MG63 (cell line): ENCODE measurements around the gene MCEMP1. TPM values are rescaled to one million over a fixed set of nuclear protein-coding genes. Genes with fewer than 3 reads are reported as not detected.

ENCODE experiments used
- DNase-seq: peaks from one replicate; pipeline ENCODE4 v3.0.0-alpha.2; 2020
- H3K27me3 ChIP-seq: fragments of 250-450 bp; sonication (Bioruptor Pico); 2 replicates; pipeline ENCODE4 v1.5.1; 2020; ENCODE audit warnings: mild to moderate bottlenecking, moderate library complexity
- H3K36me3 ChIP-seq: fragments of 250-450 bp; sonication (Bioruptor Pico); 2 replicates; pipeline ENCODE4 v1.5.1; 2020; ENCODE audit warnings: mild to moderate bottlenecking, moderate library complexity
- H3K4me3 ChIP-seq: fragments of 250-450 bp; sonication (Bioruptor Pico); 2 replicates; pipeline ENCODE4 v1.5.1; 2020; ENCODE audit warnings: mild to moderate bottlenecking, moderate library complexity
- H3K9me3 ChIP-seq: fragments of 250-450 bp; sonication (Bioruptor Pico); 2 replicates; pipeline ENCODE4 v1.5.1; 2020; ENCODE audit warnings: mild to moderate bottlenecking, moderate library complexity
- total RNA-seq: library from RNA; depleted of rRNA; stranded (reverse); fragments of >200 nt; shearing (Covaris generic); gene quantifications from 2 replicates; pipeline ENCODE4 v1.2.3, GENCODE V29; 2014; ENCODE audit warnings: low replicate concordance; rRNA removed

Gene MCEMP1
- total RNA-seq, 1 experiment from 2014 or later: not detected

DNA sequence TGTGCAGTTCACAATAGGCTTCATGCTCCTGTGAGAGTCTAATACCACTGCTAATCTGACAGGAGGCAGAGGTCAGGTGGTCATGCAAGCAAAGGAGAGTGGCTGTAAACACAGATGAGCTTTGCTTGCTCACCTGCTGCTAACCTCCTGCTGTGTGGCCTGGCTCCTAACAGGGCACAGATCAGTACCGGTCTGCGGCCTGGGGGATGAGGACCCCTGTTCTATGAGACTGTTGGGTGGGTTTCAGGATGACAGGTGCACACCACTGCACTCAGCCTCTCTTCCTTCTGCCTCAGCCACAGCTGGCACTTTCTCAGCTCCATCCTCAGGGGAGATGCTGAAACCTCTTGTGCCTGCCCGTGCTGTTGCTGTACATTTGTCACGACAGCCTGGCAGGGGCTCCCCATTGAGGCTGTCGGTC is 45.4 kb downstream of the MCEMP1 start:
- H3K36me3 ChIP-seq: no peaks in the 10 kb centered on the region
- peaks cover 75% of the 10 kb centered on the region for H3K27me3 ChIP-seq
- H3K9me3 ChIP-seq: no peaks in the 10 kb centered on the region
- DNase-seq: no peak
- no peak overlapping the region for H3K4me3 ChIP-seq

DNA sequence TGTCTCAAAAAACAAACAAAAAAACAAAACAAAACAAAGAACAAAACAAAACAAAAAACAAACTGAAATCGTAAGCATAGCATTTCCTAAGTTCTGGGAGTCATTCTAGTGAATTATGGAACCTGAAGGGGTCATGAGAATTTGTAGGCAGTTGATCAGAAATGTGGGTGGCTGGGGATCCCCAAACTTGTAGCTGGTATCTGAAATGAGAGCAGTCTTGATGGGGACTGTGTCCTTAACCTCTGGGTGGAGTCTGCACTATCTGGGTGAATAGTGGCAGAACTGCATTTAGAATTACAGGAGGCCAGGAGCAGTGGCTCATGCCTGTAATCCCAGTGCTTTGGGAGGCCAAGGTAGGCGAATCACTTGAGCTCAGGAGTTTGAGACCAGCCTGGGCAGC is 48.9 kb downstream of the MCEMP1 start:
- peaks cover 94% of the 10 kb centered on the region for H3K27me3 ChIP-seq
- H3K4me3 ChIP-seq: no peak overlapping the region
- no peaks in the 10 kb centered on the region; the same call in 1 of the 2 replicates for H3K9me3 ChIP-seq
- no peaks in the 10 kb centered on the region for H3K36me3 ChIP-seq
- no peak for DNase-seq

- Histone ChIP-seq H3K27me3 (peaks cover 90% of the 10 kb centered on the region), H3K36me3 (no peaks in the 10 kb centered on the region), H3K9me3 (no peaks in the 10 kb centered on the region; the same call in 1 of the 2 replicates), H3K4me3 (no peak overlapping the region)
- DNase-seq: no peak
These were observed 52.3 kb downstream of the MCEMP1 start for GRCh38 chr19:7729211-7729610.

Other genes with a start within 250 kb of the MCEMP1 start
- gene PEX11G, start 188.1 kb upstream of the MCEMP1 start, total RNA-seq: not detected in 2 replicates
- 37.2 and 44.9 TPM in 2 replicates for gene ZNF358, start 161.0 kb upstream of the MCEMP1 start, total RNA-seq
- 6.4 and 10.3 TPM in 2 replicates for gene MCOLN1, start 154.5 kb upstream of the MCEMP1 start, total RNA-seq
- gene PNPLA6, start 141.4 kb upstream of the MCEMP1 start, total RNA-seq: 175 and 184 TPM in 2 replicates
- 0.56 and 0.89 TPM in 2 replicates for gene CAMSAP3, start 81.2 kb upstream of the MCEMP1 start, total RNA-seq
- gene XAB2, start 47.5 kb upstream of the MCEMP1 start, total RNA-seq: 71.0 and 115 TPM in 2 replicates
- gene PET100, start 47.3 kb upstream of the MCEMP1 start, total RNA-seq: 0.39 and 69.0 TPM in 2 replicates
- not detected in 2 replicates for gene PCP2, start 43.4 kb upstream of the MCEMP1 start, total RNA-seq
- gene STXBP2, start 40.0 kb upstream of the MCEMP1 start, total RNA-seq: 3.5 TPM in 1 of 2 replicates, not detected in the other
- not detected in 2 replicates for gene RETN, start 8.0 kb upstream of the MCEMP1 start, total RNA-seq
- 159 and 202 TPM in 2 replicates for gene TRAPPC5, start 3.7 kb downstream of the MCEMP1 start, total RNA-seq
- not detected in 2 replicates for gene FCER2, start 25.0 kb downstream of the MCEMP1 start, total RNA-seq
- not detected in 2 replicates for gene CLEC4G, start 55.0 kb downstream of the MCEMP1 start, total RNA-seq
- gene CD209, start 70.4 kb downstream of the MCEMP1 start, total RNA-seq: not detected in 2 replicates
- not detected in 2 replicates for gene CLEC4M, start 86.2 kb downstream of the MCEMP1 start, total RNA-seq
- gene EVI5L, start 153.1 kb downstream of the MCEMP1 start, total RNA-seq: 21.4 and 31.0 TPM in 2 replicates
- gene PRR36, start 197.3 kb downstream of the MCEMP1 start, total RNA-seq: not detected in 2 replicates
- gene LRRC8E, start 211.4 kb downstream of the MCEMP1 start, total RNA-seq: 11.9 and 20.1 TPM in 2 replicates
- gene MAP2K7, start 226.8 kb downstream of the MCEMP1 start, total RNA-seq: 21.2 and 38.6 TPM in 2 replicates
- gene TGFBR3L, start 237.7 kb downstream of the MCEMP1 start, total RNA-seq: 0.46 TPM in 1 of 2 replicates, not detected in the other
- gene SNAPC2, start 243.2 kb downstream of the MCEMP1 start, total RNA-seq: 39.9 and 45.1 TPM in 2 replicates
- gene CTXN1, start 249.0 kb downstream of the MCEMP1 start, total RNA-seq: 8.5 and 16.2 TPM in 2 replicates